DND-41 (cell line): ENCODE data around the gene APOL3.
"Not testable (repeated sequence)": the region's sequence is repeated elsewhere in the genome, so short reads cannot be mapped to it uniquely, and the experiment has no call there.

Experiments used
- CTCF ChIP-seq: IDR thresholded peaks from 2 replicates; pipeline ENCODE4 v1.5.1; 2012; ENCODE audit warnings: borderline replicate concordance, low read length, moderate library complexity, mild to moderate bottlenecking; ENCODE audit not compliant: poor library complexity, severe bottlenecking; ENCODE audit errors: extremely low read depth
- EZH2 ChIP-seq: IDR thresholded peaks from 3 replicates; pipeline ENCODE4 v1.6.1; 2012; ENCODE audit warnings: borderline replicate concordance, low read depth, mild to moderate bottlenecking, moderate library complexity, low read length, inconsistent platforms; ENCODE audit not compliant: severe bottlenecking

GRCh38 chr22:36202906-36203305, 42.4 kb upstream of the APOL3 start:
- peak; percentile 9 for TF ChIP-seq CTCF
- TF ChIP-seq EZH2: not testable (repeated sequence)
